ENCODE measurements around the gene ZNF780A.

ZNF780A gene

GRCh38 chr19:40081411-40081810, 9.3 kb downstream of the ZNF780A start (continued):
- no peak for TF ChIP-seq TSHZ1 (tag by site-specific recombination; IDR thresholded peaks at IDR 0.05; ENCODE audit: borderline replicate concordance)
- no peak for TF ChIP-seq MEIS1 (CRISPR knock-in tag; IDR thresholded peaks at IDR 0.05; ENCODE audit: borderline replicate concordance)

- Histone ChIP-seq H3K4me3 (ENCODE audit: low read depth, low read length) (no peak overlapping the region), H3K4me1 (ENCODE audit: control insufficient read depth, insufficient read depth, low read length) (no peaks in the 10 kb centered on the region), H3K27ac (ENCODE audit: extremely low read depth, low read depth, low read length) (no peak overlapping the region), H3K9me3 (ENCODE audit: control insufficient read depth, insufficient read depth, low read depth, low read length) (peaks cover 23% of the 10 kb centered on the region), H3K36me3 (ENCODE audit: control insufficient read depth in 2 of 2, insufficient read depth in 1 of 2, low read length in 2 of 2) (peaks cover 88 to 98% of the 10 kb centered on the region in 2 experiments)
- TF ChIP-seq INSM2 (tag by site-specific recombination; IDR thresholded peaks at IDR 0.05) (no peak), ZNF580 (tag by site-specific recombination; IDR thresholded peaks at IDR 0.05) (peak; percentile 80), PATZ1 (tag by site-specific recombination; IDR thresholded peaks at IDR 0.05) (no peak), ZNF560 (tag by site-specific recombination; IDR thresholded peaks at IDR 0.05; ENCODE audit: borderline replicate concordance) (peak; percentile 25; the same call in 1 of the 2 replicates), ZNF530 (tag by site-specific recombination; IDR thresholded peaks at IDR 0.05; ENCODE audit: low read depth) (no peak), ZNF837 (tag by site-specific recombination; IDR thresholded peaks at IDR 0.05) (no peak), YY1 (tag by site-specific recombination; IDR thresholded peaks at IDR 0.05) (no peak), ZSCAN23 (tag by site-specific recombination; IDR thresholded peaks at IDR 0.05) (no peak), ZNF146 (tag by site-specific recombination; IDR thresholded peaks at IDR 0.05) (peak; percentile 99), ZNF280D (tag by site-specific recombination; IDR thresholded peaks at IDR 0.05) (peak; percentile 97), ZNF514 (tag by site-specific recombination; IDR thresholded peaks at IDR 0.05) (no peak), ZNF677 (tag by site-specific recombination; IDR thresholded peaks at IDR 0.05) (no peak), BCL11B (tag by site-specific recombination; IDR thresholded peaks at IDR 0.05; ENCODE audit: low read depth) (no peak)
- CTCF ChIA-PET, result interaction anchor here (0.6 to 1.2 kb wide), 3 partner anchors 65 to 228 kb away, joined by 3 to 5 read pairs (median 3); no protein-coding TSS in a partner anchor
- POLR2A ChIA-PET, result interaction anchor here (2.0 kb wide), 1 partner anchor 11 kb away, joined by 8 read pairs; the partner anchor contains the start of gene ZNF780A
These were observed 10.5 kb downstream of the ZNF780A start for GRCh38 chr19:40080289-40080688.

All from HEK293 (cell line).